ENCODE results near the gene KRT1. TPM values are rescaled to one million over a fixed set of nuclear protein-coding genes. Genes with fewer than 3 reads are reported as not detected.

The KRT1 gene
- total RNA-seq, 1 donor from 2014 or later, result not detected

DNA sequence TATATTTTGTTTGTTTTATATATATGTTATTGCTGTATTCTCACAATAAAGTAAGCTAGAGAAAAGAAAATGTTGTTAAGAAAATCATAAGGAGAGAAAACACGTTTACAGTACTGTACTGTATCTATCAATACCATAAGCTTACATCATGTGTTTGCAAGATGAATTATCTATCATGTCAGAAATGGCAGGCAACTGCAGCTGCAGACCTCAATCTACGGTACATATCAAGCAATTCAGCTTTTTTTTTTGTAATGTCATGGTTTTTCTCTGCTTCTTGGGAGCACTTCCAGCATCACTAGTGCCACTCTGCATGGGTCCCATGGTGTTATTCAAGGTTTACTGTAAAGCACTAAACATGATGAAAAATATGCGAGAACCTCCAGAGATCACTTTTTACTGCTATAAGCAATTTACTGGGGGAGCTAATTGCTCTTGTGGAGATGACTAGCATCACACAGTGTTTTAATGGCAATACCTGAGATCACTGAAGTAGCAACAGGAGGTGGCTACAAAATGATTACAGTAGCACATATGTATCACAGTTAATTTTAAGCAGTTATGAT lies 19.2 kb downstream of the KRT1 start:
- Mint-ChIP-seq H3K27ac (ENCODE audit: unreplicated experiment) (no peak overlapping the region), H3K4me3 (ENCODE audit: unreplicated experiment) (no peak overlapping the region), H3K27me3 (ENCODE audit: unreplicated experiment) (peaks cover 6% of the 10 kb centered on the region), H3K36me3 (ENCODE audit: low read depth, unreplicated experiment) (no peaks in the 10 kb centered on the region), H3K9me3 (ENCODE audit: unreplicated experiment) (no peaks in the 10 kb centered on the region), H3K4me1 (ENCODE audit: unreplicated experiment) (peaks cover 8% of the 10 kb centered on the region)
- TF ChIP-seq, protein P1, sequence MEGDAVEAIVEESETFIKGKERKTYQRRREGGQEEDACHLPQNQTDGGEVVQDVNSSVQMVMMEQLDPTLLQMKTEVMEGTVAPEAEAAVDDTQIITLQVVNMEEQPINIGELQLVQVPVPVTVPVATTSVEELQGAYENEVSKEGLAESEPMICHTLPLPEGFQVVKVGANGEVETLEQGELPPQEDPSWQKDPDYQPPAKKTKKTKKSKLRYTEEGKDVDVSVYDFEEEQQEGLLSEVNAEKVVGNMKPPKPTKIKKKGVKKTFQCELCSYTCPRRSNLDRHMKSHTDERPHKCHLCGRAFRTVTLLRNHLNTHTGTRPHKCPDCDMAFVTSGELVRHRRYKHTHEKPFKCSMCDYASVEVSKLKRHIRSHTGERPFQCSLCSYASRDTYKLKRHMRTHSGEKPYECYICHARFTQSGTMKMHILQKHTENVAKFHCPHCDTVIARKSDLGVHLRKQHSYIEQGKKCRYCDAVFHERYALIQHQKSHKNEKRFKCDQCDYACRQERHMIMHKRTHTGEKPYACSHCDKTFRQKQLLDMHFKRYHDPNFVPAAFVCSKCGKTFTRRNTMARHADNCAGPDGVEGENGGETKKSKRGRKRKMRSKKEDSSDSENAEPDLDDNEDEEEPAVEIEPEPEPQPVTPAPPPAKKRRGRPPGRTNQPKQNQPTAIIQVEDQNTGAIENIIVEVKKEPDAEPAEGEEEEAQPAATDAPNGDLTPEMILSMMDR (IDR thresholded peaks at IDR 0.05; ENCODE audit: unreplicated experiment), result no peak
- DNase-seq (ENCODE audit: low spot score), result no peak

DNA sequence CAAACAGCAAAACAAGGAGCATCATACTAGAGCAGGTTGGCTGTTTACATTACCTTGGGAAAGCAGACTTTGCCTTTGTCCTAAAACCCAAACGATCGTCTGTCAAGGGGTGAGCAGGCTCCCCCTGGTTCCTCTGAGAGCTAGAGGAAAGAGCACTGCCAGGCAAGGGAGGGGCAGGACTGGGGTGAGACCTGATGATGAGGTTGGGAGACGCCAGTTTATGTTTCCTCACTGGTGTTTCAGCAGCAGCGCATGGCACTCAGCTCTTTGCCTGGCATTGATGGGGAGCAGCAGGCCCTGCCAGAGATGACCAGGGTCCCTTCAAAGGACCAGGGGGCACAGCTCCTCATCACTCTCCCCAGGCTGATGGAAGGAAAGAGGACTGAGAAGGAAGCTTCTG lies 20.3 kb downstream of the KRT1 start:
- TF ChIP-seq, protein P1 (IDR thresholded peaks at IDR 0.05; ENCODE audit: unreplicated experiment), result no peak
- Mint-ChIP-seq H3K36me3 (ENCODE audit: low read depth, unreplicated experiment) (no peaks in the 10 kb centered on the region), H3K9me3 (ENCODE audit: unreplicated experiment) (no peaks in the 10 kb centered on the region), H3K4me1 (ENCODE audit: unreplicated experiment) (peaks cover 15% of the 10 kb centered on the region), H3K27ac (ENCODE audit: unreplicated experiment) (no peak overlapping the region), H3K27me3 (ENCODE audit: unreplicated experiment) (peaks cover 8% of the 10 kb centered on the region), H3K4me3 (ENCODE audit: unreplicated experiment) (no peak overlapping the region)
- no peak for DNase-seq (ENCODE audit: low spot score)

- H3K4me1 Mint-ChIP-seq (ENCODE audit: unreplicated experiment), result peaks cover 15% of the 10 kb centered on the region
- no peaks in the 10 kb centered on the region for H3K9me3 Mint-ChIP-seq (ENCODE audit: unreplicated experiment)
- H3K4me3 Mint-ChIP-seq (ENCODE audit: unreplicated experiment), result no peak overlapping the region
- TF ChIP-seq, protein P1 (IDR thresholded peaks at IDR 0.05; ENCODE audit: unreplicated experiment), result no peak
- no peak for DNase-seq (ENCODE audit: low spot score)
- H3K27me3 Mint-ChIP-seq (ENCODE audit: unreplicated experiment), result peaks cover 8% of the 10 kb centered on the region
- H3K27ac Mint-ChIP-seq (ENCODE audit: unreplicated experiment), result no peak overlapping the region
- H3K36me3 Mint-ChIP-seq (ENCODE audit: low read depth, unreplicated experiment), result no peaks in the 10 kb centered on the region
Measured at GRCh38 chr12:52659395-52659794, 20.8 kb downstream of the KRT1 start.

DNA sequence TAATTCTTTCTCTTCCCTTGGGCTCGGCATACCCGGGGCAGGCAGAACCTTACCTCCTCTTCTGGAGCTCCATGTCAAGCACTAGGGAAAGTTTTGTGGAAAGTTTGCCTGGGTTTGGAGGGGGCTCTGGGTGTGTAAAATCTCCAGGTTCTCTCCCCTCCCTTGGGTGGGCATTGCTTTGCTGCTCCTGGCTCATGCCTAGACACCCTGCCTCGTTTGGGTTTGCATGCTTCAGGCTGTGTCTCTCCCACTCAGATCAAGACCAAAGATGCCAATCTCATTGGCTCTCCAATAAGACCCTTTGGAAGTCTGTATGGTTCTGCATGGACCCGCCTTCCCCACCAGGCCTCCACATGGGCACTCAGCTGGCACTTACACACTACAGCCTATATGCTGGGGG lies 22.0 kb downstream of the KRT1 start:
- Mint-ChIP-seq H3K27ac (ENCODE audit: unreplicated experiment) (no peak overlapping the region), H3K4me3 (ENCODE audit: unreplicated experiment) (no peak overlapping the region), H3K4me1 (ENCODE audit: unreplicated experiment) (peaks cover 15% of the 10 kb centered on the region), H3K36me3 (ENCODE audit: low read depth, unreplicated experiment) (no peaks in the 10 kb centered on the region), H3K9me3 (ENCODE audit: unreplicated experiment) (no peaks in the 10 kb centered on the region), H3K27me3 (ENCODE audit: unreplicated experiment) (peaks cover 8% of the 10 kb centered on the region)
- no peak for DNase-seq (ENCODE audit: low spot score)
- TF ChIP-seq, protein P1 (IDR thresholded peaks at IDR 0.05; ENCODE audit: unreplicated experiment), result no peak

- Mint-ChIP-seq H3K4me3 (ENCODE audit: unreplicated experiment) (no peak overlapping the region), H3K4me1 (ENCODE audit: unreplicated experiment) (peaks cover 15% of the 10 kb centered on the region), H3K27ac (ENCODE audit: unreplicated experiment) (no peak overlapping the region), H3K36me3 (ENCODE audit: low read depth, unreplicated experiment) (no peaks in the 10 kb centered on the region), H3K27me3 (ENCODE audit: unreplicated experiment) (peaks cover 8% of the 10 kb centered on the region), H3K9me3 (ENCODE audit: unreplicated experiment) (no peaks in the 10 kb centered on the region)
- TF ChIP-seq, protein P1 (IDR thresholded peaks at IDR 0.05; ENCODE audit: unreplicated experiment), result no peak
- DNase-seq (ENCODE audit: low spot score), result no peak
Measured at GRCh38 chr12:52657250-52657902, 22.8 kb downstream of the KRT1 start.

Measured in endothelial cell (in vitro differentiated cells).